ENCODE data around the gene ZSWIM1. TPM values are rescaled to one million over a fixed set of nuclear protein-coding genes. Genes with fewer than 3 reads are reported as not detected.

ZSWIM1 gene
- 3.4 and 4.4 TPM in 2 replicates for total RNA-seq

GRCh38 chr20:45880988-45881788 lies at the start of gene ZSWIM1:
ZSWIM1 (plus strand) TSS chr20:45881227; CDS start chr20:45882593, 1,366 bp downstream.

DNA sequence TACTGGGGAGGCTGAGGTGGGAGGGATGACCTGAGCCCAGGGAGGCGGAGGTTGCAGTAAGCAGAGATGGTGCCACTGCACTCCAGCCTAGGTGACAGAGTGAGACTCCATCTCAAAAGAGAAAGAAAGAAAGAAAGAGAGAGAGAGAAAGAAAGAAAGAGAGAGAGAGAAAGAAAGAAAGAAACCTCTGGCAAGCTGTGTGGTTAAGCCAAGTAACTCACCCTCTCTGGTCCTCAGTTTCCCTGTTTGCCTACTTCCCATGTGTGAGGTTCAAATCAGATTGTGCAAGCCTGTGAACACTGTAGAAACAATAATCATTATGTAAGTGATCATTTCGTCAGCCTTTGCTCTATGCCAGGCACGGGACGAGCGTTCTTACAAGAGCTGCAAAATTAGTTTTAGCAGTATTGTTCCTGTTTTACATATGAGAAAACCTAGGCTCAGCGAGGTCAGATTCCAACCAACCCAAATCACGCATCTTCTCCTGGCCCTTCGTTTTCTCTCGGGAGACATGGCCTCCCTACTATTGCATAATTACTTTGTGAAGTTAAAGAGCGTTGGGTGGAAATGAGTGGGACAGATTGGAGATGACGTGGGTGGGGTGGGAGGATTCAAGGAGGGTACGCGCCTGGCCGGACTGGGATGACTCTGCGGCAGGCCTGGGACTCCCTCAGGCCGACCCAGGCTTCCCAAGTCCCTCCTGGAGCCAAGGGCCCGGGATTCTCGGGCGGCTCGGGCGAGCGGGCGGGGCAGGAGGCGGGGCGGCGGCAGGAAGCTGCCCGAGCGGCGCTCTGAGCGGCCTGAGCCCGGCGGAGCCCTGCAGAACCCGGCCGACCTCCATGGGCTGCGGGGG lies 47.8 kb upstream of the ZSWIM1 start, which contains the start of gene SNX21:
Gene SNX21 (plus strand): TSS at position 770 of the 853 bp plus-strand sequence. CDS start 121 bp downstream, outside the sequence.

GRCh38 chr20:45857114-45857881 lies 23.7 kb upstream of the ZSWIM1 start, which contains the start of the genes ACOT8 and ZSWIM3:
ACOT8 (minus strand) TSS chr20:45857392; CDS start chr20:45857315, 77 bp downstream.
ZSWIM3 (plus strand) TSS chr20:45857614; CDS start chr20:45857826, 212 bp downstream.

DNA sequence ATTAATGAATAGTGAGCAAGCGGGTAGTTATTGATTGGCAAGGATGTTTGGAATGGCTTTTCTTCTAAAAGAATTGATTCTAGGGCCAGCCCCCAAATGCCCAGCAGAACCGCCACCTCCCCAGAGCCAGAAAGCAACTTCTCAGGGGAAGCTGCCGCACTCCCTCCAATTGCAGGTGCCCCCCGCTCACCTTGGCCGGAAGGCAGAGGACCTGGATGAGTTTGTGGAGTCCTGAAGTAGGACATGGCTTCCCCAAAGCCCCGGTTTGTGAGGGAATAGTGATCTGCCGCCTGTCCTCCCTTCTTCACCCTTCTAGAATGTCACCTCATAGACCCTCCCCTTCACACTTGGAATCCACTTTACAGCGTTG lies 6.3 kb downstream of the ZSWIM1 start, which contains the start of gene SPATA25:
Gene SPATA25 (minus strand): TSS at position 277 of the 370 bp plus-strand sequence. CDS start 32 bp downstream, at position 245.

GRCh38 chr20:45890985-45891983 lies 10.3 kb downstream of the ZSWIM1 start, which contains the start of the genes CTSA and NEURL2:
CTSA (plus strand) TSS chr20:45891335; CDS start chr20:45891569, 234 bp downstream.
NEURL2 (minus strand) TSS chr20:45891208; CDS start chr20:45890991, 217 bp downstream.

GRCh38 chr20:45911486-45912343 lies 30.7 kb downstream of the ZSWIM1 start, which contains the start of gene PLTP:
PLTP (minus strand) TSS chr20:45912155; CDS start chr20:45911452, 703 bp downstream.

Other genes starting within 250 kb of the ZSWIM1 start
- not detected in 2 replicates for gene WFDC9, start 249.9 kb upstream of the ZSWIM1 start, total RNA-seq
- gene WFDC11, start 211.0 kb upstream of the ZSWIM1 start, total RNA-seq = not detected in 2 replicates
- not detected in 2 replicates for gene WFDC13, start 179.2 kb upstream of the ZSWIM1 start, total RNA-seq
- not detected in 2 replicates for gene WFDC10B, start 176.2 kb upstream of the ZSWIM1 start, total RNA-seq
- not detected in 2 replicates for gene SPINT4, start 158.9 kb upstream of the ZSWIM1 start, total RNA-seq
- gene WFDC3, start 89.3 kb upstream of the ZSWIM1 start, total RNA-seq = 0.19 and 0.56 TPM in 2 replicates
- gene DNTTIP1, start 89.3 kb upstream of the ZSWIM1 start, total RNA-seq = 8.7 and 25.9 TPM in 2 replicates
- 7.9 and 46.4 TPM in 2 replicates for gene UBE2C, start 68.6 kb upstream of the ZSWIM1 start, total RNA-seq
- gene TNNC2, start 53.9 kb upstream of the ZSWIM1 start, total RNA-seq = 0.56 TPM in 1 of 2 replicates, not detected in the other
- 33.4 and 44.0 TPM in 2 replicates for gene SNX21, start 47.4 kb upstream of the ZSWIM1 start, total RNA-seq
- 33.4 and 35.5 TPM in 2 replicates for gene ACOT8, start 23.8 kb upstream of the ZSWIM1 start, total RNA-seq
- 3.7 and 5.4 TPM in 2 replicates for gene ZSWIM3, start 23.6 kb upstream of the ZSWIM1 start, total RNA-seq
- 0.19 and 0.28 TPM in 2 replicates for gene SPATA25, start 6.4 kb downstream of the ZSWIM1 start, total RNA-seq
- 1.5 and 5.1 TPM in 2 replicates for gene NEURL2, start 10.0 kb downstream of the ZSWIM1 start, total RNA-seq
- gene CTSA, start 10.1 kb downstream of the ZSWIM1 start, total RNA-seq = 27.8 and 68.8 TPM in 2 replicates
- 4.0 and 23.4 TPM in 2 replicates for gene PLTP, start 30.9 kb downstream of the ZSWIM1 start, total RNA-seq
- 5.9 and 6.7 TPM in 2 replicates for gene PCIF1, start 53.5 kb downstream of the ZSWIM1 start, total RNA-seq
- 10.1 and 10.9 TPM in 2 replicates for gene ZNF335, start 91.0 kb downstream of the ZSWIM1 start, total RNA-seq
- gene MMP9, start 127.7 kb downstream of the ZSWIM1 start, total RNA-seq = not detected in 2 replicates
- 0.85 TPM in 1 of 2 replicates, not detected in the other for gene SLC12A5, start 148.0 kb downstream of the ZSWIM1 start, total RNA-seq
- gene NCOA5, start 208.7 kb downstream of the ZSWIM1 start, total RNA-seq = 4.5 and 15.7 TPM in 2 replicates
- gene CD40, start 237.1 kb downstream of the ZSWIM1 start, total RNA-seq = 5.8 and 14.9 TPM in 2 replicates